GM12874 (cell line): ENCODE data around the gene DIP2A.

ENCODE experiments used
- TF ChIP-seq, protein P1 (sequence below): IDR thresholded peaks from 2 replicates; pipeline ENCODE4 v1.5.1; 2011; ENCODE audit warnings: low read depth, mild to moderate bottlenecking, control low read depth, low read length, moderate library complexity; ENCODE audit not compliant: insufficient read depth

The DIP2A gene, protein sequence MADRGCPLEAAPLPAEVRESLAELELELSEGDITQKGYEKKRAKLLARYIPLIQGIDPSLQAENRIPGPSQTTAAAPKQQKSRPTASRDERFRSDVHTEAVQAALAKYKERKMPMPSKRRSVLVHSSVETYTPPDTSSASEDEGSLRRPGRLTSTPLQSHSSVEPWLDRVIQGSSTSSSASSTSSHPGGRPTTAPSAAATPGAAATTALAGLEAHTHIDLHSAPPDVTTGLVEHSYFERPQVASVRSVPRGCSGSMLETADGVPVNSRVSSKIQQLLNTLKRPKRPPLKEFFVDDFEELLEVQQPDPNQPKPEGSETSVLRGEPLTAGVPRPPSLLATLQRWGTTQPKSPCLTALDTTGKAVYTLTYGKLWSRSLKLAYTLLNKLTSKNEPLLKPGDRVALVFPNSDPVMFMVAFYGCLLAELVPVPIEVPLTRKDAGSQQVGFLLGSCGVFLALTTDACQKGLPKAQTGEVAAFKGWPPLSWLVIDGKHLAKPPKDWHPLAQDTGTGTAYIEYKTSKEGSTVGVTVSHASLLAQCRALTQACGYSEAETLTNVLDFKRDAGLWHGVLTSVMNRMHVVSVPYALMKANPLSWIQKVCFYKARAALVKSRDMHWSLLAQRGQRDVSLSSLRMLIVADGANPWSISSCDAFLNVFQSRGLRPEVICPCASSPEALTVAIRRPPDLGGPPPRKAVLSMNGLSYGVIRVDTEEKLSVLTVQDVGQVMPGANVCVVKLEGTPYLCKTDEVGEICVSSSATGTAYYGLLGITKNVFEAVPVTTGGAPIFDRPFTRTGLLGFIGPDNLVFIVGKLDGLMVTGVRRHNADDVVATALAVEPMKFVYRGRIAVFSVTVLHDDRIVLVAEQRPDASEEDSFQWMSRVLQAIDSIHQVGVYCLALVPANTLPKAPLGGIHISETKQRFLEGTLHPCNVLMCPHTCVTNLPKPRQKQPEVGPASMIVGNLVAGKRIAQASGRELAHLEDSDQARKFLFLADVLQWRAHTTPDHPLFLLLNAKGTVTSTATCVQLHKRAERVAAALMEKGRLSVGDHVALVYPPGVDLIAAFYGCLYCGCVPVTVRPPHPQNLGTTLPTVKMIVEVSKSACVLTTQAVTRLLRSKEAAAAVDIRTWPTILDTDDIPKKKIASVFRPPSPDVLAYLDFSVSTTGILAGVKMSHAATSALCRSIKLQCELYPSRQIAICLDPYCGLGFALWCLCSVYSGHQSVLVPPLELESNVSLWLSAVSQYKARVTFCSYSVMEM (N-terminal part only)

DNA sequence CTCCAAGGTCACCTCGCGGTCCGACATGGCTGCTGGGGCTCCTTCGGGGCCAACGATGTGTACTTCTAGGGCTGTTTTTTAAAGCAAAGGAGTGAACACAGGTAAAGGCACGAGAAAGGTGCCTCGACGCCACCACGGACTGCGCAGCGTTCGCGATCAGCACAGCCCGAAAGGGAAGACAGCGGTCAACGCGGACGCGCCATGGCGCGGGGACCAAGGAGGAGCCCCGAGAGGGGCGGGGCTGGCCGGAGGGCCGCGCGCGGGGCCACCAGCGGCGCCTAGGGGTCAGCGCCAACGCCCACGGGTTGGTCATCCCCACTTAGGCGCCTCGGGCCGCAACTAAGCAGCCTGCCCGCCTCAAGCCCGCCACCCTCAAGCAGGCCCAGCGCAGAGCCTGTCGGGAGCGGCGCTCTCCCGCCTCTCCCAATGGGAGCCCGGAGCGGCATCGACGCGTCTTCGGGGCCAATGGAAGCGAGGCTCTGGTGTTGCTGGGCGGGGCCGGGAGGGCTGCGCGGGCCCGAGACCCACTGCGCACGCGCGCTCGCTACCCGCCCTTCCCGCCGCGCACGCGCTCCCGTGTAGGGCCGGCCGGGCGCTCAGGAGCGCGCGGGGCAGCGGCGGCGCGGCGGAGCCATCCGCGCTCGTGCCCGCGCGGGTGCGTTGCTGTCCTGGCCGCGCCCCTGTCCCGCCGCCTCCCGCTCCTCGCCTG is at the start of gene DIP2A:
Gene DIP2A (plus strand): TSS at position 577 of the 709 bp plus-strand sequence. CDS start 241 bp downstream, outside the sequence.
- TF ChIP-seq, protein P1, sequence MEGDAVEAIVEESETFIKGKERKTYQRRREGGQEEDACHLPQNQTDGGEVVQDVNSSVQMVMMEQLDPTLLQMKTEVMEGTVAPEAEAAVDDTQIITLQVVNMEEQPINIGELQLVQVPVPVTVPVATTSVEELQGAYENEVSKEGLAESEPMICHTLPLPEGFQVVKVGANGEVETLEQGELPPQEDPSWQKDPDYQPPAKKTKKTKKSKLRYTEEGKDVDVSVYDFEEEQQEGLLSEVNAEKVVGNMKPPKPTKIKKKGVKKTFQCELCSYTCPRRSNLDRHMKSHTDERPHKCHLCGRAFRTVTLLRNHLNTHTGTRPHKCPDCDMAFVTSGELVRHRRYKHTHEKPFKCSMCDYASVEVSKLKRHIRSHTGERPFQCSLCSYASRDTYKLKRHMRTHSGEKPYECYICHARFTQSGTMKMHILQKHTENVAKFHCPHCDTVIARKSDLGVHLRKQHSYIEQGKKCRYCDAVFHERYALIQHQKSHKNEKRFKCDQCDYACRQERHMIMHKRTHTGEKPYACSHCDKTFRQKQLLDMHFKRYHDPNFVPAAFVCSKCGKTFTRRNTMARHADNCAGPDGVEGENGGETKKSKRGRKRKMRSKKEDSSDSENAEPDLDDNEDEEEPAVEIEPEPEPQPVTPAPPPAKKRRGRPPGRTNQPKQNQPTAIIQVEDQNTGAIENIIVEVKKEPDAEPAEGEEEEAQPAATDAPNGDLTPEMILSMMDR: no peak

DNA sequence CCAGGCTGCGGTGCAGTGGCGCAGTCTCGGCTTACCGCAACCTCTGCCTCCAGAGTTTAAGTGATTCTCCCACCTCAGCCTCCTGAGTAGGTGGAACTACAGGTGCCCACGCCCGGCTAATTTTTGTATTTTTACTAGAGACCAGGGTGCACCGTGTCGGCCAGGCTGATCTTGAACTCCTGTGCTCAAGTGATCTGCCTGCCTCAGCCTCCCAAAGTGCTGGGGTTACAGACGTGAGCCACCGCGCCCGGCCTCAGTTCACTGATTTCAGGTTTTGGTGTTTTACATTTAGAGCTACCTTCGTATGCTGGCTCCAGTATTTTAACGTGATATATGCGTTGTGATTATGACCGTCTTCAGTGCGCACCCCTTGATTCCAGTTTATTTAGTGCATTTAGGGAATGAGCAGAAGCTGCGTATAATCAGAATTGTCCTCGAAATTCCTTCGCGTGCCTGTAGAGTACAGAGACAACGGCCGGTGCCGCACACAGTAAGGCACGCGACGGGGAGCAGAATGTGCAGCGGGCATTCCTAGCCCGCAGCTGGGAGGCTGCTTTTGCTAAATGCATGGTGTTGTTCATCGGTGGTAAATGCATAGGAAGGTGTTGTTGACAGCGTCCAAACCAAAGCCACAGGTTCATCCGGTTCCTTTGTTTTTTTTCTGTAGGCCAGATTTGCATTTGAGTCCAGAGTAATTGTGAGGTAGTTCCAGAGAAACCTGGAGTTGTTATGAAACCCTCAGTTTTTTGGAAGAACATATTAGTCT is 48.9 kb upstream of the DIP2A start:
- TF ChIP-seq, protein P1: no peak

DNA sequence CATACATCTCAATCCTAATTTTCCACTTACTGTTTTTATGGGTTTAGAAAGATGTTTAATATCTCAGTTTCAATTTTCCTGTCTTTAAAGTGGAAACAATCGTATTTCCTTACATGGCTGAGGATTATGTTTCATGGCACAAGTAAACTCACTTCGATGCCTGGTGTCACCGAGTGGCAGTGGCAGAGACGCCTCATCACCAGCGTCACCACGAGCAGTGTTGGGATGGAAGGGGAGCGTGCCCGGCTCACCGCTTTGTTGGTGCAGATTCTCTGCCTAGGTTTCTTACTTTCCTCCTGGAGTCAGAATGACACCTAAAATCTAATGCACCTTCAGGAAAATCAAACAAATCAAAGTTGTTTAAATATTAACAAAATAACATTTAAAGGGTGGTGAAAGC is 48.2 kb upstream of the DIP2A start:
- TF ChIP-seq, protein P1: no peak

DNA sequence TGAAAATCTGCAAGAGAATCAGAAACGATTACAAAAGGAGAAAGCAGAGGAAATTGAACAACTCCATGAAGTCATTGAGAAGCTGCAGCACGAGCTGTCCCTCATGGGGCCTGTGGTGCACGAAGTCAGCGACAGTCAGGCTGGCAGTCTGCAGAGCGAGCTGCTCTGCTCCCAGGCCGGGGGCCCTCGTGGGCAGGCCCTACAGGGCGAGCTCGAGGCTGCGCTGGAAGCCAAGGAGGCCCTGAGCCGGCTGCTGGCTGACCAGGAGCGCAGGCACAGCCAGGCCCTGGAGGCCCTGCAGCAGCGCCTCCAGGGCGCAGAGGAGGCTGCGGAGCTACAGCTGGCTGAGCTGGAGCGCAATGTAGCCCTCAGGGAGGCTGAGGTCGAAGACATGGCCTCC is 47.5 kb upstream of the DIP2A start:
- TF ChIP-seq, protein P1: no peak

DNA sequence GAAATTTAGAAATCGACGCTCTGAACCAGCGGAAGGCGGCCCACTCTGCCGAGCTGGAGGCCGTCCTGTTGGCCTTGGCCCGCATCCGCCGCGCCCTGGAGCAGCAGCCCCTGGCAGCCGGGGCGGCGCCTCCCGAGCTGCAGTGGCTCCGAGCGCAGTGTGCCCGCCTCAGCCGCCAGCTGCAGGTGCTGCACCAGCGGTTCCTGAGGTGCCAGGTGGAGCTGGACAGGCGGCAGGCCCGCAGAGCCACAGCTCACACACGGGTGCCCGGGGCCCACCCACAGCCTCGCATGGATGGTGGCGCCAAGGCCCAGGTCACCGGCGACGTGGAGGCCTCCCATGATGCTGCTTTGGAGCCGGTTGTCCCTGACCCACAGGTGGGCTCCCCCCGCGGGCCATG is 47.0 kb upstream of the DIP2A start:
- TF ChIP-seq, protein P1: no peak

DNA sequence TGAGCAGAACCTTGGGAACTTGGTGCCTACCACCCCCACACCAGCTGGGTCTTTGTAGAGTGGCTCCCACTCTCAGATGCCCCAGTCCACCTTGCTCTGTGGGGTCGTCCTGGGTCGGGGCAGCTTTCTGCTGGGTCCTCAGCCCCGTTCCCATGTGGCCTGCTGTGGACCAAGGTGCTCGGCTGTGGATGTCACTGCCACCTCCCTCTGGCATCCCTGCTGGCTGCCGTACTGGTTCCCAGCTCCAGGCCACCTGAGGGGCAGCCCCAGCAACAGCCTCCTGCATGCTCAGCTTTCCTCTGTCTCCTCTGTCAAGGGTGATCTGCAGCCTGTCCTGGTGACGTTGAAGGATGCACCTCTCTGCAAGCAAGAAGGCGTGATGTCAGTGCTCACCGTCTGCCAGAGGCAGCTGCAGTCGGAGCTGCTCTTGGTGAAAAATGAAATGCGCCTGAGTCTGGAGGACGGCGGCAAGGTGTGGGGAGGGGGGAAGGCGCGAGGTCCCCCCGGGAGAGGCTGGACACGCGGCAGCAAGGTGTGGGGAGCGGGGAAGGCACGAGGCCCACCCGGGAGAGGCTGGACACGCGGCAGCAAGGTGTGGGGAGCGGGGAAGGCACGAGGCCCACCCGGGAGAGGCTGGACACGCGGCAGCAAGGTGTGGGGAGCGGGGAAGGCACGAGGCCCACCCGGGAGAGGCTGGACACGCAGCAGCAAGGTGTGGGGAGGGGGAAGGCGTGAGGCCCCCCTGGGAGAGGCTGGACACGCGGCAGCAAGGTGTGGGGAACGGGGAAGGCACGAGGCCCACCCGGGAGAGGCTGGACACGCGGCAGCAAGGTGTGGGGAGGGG is 45.9 kb upstream of the DIP2A start:
- TF ChIP-seq, protein P1: no peak
